ENCODE results near the gene EFS. TPM values are rescaled to one million over a fixed set of nuclear protein-coding genes. Genes with fewer than 3 reads are reported as not detected.
A peak's percentile ranks its signal among the peaks of the same experiment; 100 is the strongest.

Gene EFS, protein sequence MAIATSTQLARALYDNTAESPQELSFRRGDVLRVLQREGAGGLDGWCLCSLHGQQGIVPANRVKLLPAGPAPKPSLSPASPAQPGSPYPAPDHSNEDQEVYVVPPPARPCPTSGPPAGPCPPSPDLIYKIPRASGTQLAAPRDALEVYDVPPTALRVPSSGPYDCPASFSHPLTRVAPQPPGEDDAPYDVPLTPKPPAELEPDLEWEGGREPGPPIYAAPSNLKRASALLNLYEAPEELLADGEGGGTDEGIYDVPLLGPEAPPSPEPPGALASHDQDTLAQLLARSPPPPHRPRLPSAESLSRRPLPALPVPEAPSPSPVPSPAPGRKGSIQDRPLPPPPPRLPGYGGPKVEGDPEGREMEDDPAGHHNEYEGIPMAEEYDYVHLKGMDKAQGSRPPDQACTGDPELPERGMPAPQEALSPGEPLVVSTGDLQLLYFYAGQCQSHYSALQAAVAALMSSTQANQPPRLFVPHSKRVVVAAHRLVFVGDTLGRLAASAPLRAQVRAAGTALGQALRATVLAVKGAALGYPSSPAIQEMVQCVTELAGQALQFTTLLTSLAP
- total RNA-seq (10 to 100 TPM in 3 of 4 donors, 1 to 10 TPM in 1; 10.0 to 19.9 (median 11.5) TPM), polyA plus RNA-seq (1 to 10 TPM in 2 of 3 donors, under 1 TPM in 1; 0.46 to 3.0 (median 2.9) TPM)

DNA sequence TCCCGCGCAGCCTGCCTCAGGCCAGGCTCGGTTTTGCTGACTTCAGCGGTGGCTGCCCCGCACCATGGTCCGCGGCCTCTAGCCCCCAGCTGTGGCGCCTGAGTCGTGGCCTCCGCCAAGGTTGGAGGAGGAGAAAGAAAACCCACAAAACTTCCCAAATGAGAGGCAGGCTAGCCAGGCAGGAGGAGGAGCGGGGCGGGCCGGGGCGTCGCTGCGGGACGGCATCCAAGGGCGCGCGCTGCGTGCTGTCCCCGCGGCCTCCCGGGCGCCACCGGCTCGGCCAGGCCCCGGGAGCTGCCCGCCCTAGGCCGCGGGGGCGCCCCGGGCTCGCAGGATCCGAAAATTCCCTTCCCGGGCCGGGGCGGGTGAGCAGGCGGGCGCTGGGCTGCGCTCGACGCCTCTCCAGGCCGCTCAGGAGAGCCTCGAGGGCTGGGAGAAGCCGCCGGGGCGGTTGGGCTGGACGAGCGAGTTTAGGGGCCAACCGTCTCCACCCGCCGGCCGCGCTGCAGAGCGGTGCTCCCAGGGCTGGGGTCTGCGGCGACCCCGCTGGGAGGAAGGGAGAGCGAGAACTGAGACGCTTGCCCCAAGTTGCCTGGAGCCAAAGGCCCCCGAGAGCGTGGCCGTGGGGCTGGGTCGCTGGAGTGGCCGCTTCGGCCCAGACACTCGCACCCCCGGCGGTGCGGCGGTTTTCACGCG is at the start of gene EFS:
TSS of gene EFS (minus strand) at position 137 of the 696 bp plus-strand sequence. CDS start 147 bp downstream, outside the sequence.
- WGBS, 2 donors: 4% methylated on average over 74 of the region's 74 CpGs
- Histone ChIP-seq H3K4me1 (peaks cover 0 to 65% (median 35%) of the 10 kb centered on the region in 4 donors), H3K9me3 (no peaks in the 10 kb centered on the region), H3K36me3 (peaks cover 0 to 3% (median under 1%) of the 10 kb centered on the region in 4 donors), H3K4me3 (peak within 1 kb of the TSS; percentile 42 to 75 (median 65)), H3K27me3 (no peaks in the 10 kb centered on the region), H3K27ac (peak within 1 kb of the TSS; percentile 92 to 98 (median 94))
- intact Hi-C loops (cut with DNase I): loop anchor here (5.0 kb wide), 1 partner anchor 192 kb away; the partner anchor contains the start of gene THTPA
- TF ChIP-seq, protein P1, sequence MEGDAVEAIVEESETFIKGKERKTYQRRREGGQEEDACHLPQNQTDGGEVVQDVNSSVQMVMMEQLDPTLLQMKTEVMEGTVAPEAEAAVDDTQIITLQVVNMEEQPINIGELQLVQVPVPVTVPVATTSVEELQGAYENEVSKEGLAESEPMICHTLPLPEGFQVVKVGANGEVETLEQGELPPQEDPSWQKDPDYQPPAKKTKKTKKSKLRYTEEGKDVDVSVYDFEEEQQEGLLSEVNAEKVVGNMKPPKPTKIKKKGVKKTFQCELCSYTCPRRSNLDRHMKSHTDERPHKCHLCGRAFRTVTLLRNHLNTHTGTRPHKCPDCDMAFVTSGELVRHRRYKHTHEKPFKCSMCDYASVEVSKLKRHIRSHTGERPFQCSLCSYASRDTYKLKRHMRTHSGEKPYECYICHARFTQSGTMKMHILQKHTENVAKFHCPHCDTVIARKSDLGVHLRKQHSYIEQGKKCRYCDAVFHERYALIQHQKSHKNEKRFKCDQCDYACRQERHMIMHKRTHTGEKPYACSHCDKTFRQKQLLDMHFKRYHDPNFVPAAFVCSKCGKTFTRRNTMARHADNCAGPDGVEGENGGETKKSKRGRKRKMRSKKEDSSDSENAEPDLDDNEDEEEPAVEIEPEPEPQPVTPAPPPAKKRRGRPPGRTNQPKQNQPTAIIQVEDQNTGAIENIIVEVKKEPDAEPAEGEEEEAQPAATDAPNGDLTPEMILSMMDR (IDR thresholded peaks at IDR 0.05): no peak
- TF ChIP-seq POLR2AphosphoS5 (IDR thresholded peaks at IDR 0.05): peak in 2 of 4 donors; percentile 17 to 44
- no peak for DNase-seq

DNA sequence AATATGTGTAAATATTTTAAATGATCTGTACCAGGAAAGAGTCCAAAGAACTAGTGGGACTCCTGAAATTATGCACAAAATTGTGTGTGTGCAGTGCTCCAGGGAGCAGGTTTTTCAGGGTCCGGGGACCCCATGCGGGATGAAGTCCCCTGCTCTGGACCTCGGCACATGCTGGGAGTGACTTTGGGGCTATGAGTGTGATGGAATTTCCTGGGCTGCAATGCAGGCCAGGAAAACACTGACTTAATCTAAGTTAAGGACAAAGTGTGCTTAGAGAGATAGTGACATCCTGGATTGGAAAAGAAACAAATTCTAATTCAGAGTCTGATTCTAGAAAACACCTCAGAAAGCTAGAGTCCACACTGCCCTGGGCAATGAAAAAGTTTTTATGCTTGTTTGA is 49.3 kb upstream of the EFS start:
- Histone ChIP-seq H3K27me3 (no peaks in the 10 kb centered on the region), H3K27ac (no peak overlapping the region), H3K36me3 (no peaks in the 10 kb centered on the region), H3K9me3 (no peaks in the 10 kb centered on the region), H3K4me1 (no peaks in the 10 kb centered on the region), H3K4me3 (no peak overlapping the region)
- no peak for DNase-seq
- TF ChIP-seq POLR2A (IDR thresholded peaks at IDR 0.05) (no peak), EP300 (IDR thresholded peaks at IDR 0.05) (no peak), POLR2AphosphoS5 (IDR thresholded peaks at IDR 0.05) (no peak)
- TF ChIP-seq, protein P1 (IDR thresholded peaks at IDR 0.05): no peak
- 72% methylated on average over 3 of the region's 3 CpGs for WGBS, 2 donors
- intact Hi-C loops (cut with DNase I): no loop called here

DNA sequence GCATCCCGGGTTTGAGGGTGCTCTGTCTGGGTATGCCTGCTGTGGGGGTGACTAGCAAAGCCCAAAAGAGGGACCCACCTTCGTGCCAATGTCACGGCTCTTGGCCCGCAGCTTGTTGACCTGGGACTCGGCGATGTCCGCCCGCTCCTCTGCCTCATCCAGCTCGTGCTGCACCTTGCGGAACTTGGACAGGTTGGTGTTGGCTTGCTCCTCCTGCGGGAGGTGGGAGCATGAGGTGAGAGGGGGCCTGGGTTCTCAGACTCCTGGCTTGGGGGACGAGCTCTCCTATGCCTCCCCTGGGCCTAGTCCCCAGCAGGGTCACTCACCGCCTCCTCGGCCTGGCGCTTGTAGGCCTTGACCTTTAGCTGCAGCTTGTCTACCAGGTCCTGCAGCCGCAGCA is 48.7 kb upstream of the EFS start:
- 92 to 93% methylated on average over 16 of the region's 16 CpGs for WGBS, 2 donors
- intact Hi-C loops (cut with DNase I): no loop called here
- DNase-seq: no peak
- Histone ChIP-seq H3K27ac (no peak overlapping the region), H3K4me3 (no peak overlapping the region), H3K36me3 (no peaks in the 10 kb centered on the region), H3K27me3 (no peaks in the 10 kb centered on the region), H3K4me1 (no peaks in the 10 kb centered on the region), H3K9me3 (no peaks in the 10 kb centered on the region)
- no peak for TF ChIP-seq POLR2A (IDR thresholded peaks at IDR 0.05)
- no peak for TF ChIP-seq POLR2AphosphoS5 (IDR thresholded peaks at IDR 0.05)
- TF ChIP-seq, protein P1 (IDR thresholded peaks at IDR 0.05): no peak
- TF ChIP-seq EP300 (IDR thresholded peaks at IDR 0.05): no peak

DNA sequence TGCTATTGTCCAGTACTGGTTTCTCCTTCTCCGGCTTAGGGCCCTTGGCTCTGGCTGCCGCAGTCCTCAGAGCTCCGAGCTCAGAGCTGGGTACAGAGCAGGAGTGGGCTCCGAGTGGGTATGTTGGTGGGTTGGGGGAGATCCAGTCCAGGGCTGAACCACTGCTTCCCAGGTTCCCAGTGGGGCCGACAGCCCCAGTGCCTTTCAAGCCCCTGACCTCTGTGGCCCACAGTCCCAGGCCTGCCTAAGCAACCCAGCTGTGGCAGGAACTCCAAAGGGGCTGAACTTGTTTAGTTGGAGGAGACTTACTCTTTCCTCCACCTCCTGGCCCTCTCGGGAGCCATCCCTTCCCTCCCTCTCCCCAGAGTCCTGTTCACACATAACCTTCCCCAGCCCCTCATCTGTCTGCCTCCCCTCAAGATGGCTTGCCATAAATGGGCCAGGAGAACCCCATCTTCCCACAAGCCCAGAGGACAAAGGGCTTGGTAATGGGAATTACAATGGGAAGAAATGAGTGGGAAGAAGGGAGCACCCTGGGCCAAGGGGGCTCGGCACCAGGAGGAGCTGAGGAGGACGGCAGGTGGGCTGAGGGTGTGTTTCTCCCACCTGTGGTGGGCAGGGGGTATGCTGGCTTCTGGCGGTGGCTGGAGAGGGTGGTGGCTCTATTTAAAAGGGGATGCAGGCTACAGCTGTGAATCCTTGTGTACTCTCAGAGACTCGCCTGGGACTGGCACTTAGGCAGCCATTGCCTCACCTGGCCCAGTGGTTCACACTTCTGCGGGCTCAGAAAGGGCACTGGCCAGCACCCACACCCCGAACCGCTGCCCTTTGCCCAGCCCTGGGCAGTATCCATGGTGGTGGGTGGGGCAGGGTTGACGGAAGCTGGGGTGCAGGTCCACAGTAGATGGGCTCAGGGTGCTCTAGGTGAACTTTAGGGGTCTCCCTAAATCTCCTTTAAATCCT is 46.9 kb upstream of the EFS start:
- 67 to 85% methylated on average over 14 of the region's 14 CpGs for WGBS, 2 donors
- peaks cover 0 to under 1% (median 0%) of the 10 kb centered on the region in 3 donors for H3K27me3 ChIP-seq
- no peak for DNase-seq
- no peaks in the 10 kb centered on the region for H3K9me3 ChIP-seq
- no peak overlapping the region for H3K4me3 ChIP-seq
- H3K27ac ChIP-seq: no peak overlapping the region
- TF ChIP-seq POLR2A (IDR thresholded peaks at IDR 0.05): no peak
- H3K4me1 ChIP-seq: no peaks in the 10 kb centered on the region
- intact Hi-C loops (cut with DNase I): no loop called here
- H3K36me3 ChIP-seq: no peaks in the 10 kb centered on the region

All from sigmoid colon (tissue), 7 donors.